ENCODE results near the gene PCBP4.
"Not testable (repeated sequence)": the region's sequence is repeated elsewhere in the genome, so short reads cannot be mapped to it uniquely, and the experiment has no call there.

The PCBP4 gene

DNA sequence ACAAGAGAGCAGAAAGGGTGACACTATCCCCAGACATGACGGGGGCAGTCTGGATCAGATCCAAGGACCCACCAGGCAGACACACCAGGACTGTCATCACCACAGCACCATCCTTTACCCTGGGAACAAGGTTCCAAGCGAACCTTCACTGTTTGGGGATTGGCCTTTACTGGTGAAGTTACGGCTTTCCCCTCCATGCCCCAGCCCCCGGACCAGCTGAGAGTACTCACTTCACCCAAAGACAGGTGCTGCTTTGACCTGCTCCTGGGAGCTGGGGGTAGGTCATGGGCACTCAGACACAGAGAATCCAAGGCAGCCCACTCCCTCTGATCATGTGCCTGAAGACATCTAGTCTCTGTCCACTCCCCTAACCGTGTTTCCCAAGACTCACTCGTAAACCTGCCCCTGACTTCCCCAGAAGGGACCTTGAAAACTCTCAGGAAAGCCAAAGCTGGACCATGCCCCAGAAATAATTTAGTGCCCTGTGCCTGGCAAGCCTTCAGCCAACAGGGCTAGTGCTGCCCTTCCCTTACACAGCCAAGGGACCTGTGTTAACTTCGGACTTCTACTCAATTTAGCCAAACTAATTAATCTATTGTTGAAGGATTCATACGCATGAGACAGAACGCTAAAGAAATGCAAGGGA is 28.4 kb downstream of the PCBP4 start:
- DNase-seq (ENCODE audit: low read depth) = no peak

DNA sequence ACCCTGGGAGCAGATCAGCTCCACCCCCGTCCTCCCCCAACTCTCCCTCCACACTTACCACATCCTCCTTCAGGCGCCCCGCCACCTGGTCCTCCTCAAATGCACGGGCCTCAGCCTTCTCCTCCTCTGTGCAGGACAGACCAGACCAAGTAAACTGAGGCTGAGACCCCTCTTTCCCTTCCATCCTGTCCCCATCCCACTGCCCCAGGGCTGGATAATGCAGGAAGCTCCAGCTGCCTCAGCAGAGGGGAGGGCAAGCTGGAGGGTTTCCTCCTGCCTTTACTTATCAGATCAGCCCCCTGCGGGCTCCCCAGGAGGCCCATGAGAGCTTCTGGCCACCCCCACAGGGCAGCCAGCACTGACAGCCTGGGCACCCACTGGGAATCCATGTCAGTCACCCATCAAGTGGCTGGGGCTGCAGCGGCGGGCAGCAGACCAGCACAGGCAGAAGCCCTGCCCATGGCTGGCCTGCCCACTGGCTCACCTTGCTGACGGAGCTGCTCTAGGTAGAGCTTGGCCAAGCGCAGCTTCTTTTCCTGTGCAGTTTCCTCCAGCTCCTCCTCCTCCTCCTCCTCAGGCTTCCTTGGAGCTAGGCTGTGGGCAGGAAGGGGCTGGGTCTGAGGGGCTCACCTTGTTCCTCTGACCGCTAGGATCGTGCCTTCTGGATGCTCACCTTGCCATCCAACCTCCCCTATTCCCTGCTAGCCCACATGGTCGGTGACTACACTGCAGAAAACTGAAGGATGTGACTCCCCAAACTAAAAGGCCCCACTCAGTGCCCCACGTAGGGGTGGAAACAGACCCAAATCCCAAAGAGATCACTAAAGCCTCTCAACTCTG is 29.4 kb downstream of the PCBP4 start:
- DNase-seq (ENCODE audit: low read depth) = no peak

DNA sequence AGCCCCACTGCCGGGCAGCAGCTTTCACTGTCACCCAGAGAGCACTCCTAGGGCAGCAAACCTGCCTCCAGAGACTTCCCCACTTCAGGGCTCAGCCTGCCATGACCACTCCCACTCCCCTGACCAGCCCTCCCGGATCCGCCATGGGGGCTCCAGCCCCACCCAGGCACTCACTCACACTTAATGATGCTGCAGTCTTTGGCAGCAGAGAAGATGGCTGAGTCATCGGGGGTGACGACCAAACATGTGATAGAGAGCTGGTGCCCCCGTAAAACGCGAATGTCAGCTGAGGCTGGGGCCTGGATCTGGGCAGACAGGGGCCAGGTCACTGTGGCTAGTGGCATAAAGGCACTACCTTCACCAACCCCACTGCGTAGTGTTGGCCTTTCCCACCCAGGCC is 30.2 kb downstream of the PCBP4 start:
- no peak for DNase-seq (ENCODE audit: low read depth)

DNA sequence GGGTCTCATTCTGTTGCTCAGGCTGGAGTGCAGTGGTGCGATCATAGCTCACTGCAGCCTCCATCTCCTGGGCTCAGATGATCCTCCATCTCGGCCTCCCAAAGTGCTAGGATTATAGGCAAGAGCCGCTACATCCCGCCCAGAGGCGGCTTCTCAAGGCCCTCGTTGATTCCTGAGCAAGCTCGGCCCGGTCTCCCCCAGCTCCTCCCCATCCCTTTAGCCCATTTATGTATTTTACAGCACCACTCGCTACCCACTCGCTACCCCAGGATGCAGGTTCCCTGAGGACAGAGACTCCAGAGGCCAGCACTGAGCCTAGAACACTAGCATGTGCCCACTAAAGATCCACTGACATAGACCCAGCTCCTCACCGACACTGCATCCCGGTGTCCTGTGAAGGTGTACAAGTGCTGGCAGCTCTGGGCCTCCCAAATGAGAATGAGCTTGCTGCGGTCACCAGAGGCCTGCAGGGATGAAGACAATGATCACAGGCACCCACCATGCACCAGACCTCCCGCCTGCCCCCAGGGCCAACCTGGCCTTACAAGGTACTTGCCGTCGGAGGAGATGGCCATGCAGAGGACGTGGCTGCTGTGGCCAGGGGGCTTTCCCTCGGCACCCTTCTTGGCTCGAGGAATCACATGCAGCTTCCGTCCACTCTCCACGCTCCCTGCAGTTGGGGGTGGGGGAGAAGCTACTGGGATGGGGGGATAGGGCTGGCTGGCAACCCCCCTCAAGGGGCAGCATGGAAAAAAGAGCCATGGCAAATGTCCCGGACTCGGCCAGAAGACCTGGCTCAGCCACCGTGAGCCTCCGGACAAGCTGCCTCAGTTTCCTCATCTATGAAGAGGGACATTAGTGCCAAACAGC is 31.1 kb downstream of the PCBP4 start:
- no peak for DNase-seq (ENCODE audit: low read depth)

DNA sequence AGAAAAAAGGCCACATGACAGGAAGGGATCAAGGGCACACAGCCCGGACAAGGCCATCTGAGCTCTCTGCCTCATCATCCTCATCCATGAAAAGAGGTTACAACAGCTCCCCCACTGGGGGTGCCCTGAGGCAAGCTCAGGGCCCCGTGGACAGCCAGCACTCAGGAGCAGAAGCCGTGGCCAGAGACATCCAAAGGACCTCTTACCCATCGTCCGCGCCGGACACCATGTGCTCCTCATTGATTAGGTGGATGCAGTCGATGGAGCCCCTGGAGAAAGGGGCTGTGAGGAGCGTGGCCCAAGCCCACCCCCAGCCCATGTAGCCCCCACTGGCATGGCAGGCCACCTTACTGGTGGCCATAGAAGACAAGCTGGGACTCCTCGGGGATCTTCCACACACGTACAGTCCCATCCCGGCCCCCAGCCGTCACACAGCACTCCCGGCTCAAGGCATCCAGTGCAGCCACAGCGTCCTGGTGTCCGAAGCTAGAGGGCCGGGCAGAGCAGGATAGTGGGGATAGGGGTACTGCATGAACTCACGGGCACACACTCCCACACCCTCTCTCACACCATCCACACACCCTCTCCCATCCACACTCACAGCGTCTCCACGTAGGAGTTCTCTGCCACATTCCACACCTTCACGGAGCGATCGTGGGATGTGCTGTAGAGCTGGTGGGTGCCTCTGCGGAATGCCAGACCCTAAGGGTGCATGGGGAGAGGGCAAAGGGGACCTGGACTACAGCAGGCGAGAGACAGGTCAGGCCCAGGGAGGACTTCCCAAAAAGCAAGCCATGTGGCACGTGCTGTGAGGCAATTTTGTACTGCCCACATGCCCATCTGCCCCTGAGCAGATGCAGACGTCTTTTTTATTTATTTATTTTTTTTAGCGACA is 32.0 kb downstream of the PCBP4 start:
- DNase-seq (ENCODE audit: low read depth) = no peak

DNA sequence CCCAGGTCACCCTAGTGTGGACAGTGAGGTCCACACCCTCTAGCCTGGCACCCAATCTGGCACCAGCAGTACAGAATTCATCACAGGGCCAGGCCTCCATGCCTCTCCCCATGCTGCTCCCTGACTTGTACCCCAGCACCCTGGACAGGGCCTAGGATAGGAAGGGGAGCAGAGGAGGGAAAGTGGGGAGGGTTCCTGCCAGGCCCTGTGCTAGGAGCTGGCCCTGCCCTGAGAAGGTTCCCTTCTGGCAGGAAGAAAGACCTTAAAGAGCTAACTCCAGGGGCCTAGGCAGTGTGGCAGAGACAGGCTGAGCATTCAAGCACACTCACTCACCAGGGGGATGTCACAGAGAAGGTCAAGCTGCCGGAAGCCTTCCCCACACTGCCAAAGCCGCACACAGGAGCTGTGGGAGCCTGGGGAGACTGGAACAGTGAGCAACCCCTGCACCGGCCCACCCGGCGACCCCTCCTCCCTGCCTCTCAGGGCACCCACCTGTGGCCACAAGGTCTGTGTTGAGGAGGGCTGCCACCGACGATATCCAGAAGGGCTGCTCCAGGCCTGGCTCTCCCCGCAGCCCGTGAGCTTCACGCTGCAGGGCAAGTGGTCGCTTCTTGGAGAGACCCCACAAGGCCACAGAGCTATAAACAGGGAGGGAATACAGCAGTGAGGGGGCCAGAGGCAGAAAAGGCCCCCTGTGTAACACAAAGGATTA is 33.0 kb downstream of the PCBP4 start:
- DNase-seq (ENCODE audit: low read depth) = no peak

DNA sequence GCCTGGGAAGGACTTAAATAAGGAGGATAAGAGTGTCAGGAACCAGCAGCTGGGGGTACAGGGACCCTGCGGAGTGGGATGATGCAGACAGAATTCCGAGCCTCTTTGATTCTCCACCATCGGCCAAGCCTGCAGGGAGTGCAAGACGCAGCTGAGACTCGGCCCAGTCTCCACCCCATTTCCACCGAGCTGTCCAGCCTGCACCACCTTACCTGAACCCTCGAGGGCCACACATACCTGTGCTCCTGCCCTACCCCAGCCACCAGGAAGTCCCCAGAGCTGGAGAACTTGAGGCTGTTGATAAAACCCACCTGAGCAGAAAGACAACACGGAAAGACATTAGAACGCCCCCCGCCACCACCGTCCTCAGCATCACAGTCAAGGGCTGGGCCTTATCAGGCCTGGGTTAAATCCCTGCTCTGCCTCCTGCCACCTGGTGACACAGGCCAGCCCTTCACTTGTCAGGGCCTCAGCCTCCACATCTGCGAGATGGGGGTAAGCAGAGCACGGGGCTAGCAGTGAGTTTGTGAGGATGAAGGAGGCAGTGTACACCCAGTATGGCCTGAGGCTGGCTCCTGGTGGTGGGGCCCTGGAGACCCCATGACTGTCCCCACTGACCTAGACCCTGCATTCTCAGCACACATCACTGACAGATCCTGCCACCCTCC is 33.6 kb downstream of the PCBP4 start:
- no peak for DNase-seq (ENCODE audit: low read depth)

DNA sequence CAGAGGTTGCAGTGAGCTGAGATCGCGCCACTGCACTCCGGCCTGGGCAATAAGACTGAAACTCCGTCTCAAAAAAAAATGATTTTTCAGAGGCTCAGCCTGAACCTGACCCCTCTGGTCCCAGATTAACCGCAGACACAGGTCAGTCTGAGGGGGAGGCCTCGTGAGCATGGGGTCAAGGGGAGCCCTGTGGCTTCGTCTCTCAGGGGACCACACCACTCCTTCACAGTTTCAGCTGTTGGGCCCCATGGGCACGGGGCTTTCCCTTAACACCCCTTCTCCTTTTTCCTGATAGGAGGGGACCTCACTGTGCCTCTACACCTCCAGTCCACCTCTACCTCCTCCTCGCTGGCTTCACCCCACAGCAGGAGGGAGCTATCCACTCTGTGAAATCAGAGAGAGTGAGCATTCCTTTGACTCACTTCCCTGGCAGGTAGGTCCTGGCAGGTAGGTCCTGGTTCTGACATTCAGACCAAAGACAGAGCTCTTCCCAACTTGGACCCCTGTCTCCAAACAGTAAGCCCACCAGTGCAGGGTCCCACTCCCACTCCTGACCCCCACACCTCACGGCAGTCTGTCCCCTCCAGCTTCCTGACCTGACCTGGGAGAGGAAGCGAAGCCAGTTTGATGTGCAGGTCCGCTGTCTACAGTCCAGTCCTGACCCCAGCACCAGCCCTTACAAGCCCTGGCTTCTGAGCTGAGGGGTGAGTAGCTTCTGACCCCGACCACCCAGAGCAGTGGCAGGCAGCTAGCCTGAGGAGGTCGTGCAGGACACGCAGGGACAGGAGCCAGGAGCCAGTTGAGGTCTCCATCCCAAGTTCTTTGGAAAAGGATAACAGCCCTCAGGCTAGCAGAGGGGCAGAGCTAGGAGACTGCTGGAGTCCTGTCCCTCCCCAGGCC is 34.5 kb downstream of the PCBP4 start:
- no peak for DNase-seq (ENCODE audit: low read depth)

DNA sequence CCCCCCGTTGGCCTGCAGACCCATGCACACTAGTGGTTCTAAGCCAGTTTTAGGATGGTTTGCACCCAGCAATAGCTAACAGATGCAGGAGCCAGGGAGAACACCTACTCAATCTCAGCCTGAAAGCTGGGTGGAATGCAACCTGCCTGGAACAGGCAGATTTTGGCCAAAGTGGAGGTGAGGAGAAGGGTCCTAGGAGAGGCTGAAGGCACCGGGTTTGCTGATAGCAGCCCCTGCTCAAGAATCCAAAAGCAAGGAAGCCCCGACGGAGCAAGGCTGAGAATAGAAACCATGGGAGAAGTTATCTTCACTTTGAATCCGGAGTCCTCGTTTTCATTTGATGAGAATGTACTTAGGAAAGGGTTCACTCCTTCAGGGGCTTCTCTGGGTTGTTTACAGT is 35.5 kb downstream of the PCBP4 start:
- DNase-seq (ENCODE audit: low read depth) = no peak

DNA sequence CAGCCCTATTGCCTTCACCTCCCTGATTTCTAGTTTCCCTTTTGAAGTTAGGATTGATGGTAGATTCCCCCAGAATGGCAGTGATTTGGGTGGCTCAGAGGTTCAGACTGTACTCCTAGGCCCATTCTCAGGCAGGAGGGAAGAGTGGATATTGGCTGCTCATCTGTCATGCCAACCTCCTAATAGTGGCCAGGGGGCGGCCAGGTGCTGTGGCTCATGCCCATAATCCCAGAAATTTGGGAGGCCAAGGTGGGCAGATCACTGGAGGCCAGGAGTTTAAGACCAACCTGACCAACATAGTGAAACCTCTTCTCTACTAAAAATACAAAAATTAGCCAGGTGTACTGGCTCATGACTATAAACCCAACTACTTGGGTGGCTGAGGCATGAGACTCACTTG is 36.8 kb downstream of the PCBP4 start:
- no peak for DNase-seq (ENCODE audit: low read depth)

DNA sequence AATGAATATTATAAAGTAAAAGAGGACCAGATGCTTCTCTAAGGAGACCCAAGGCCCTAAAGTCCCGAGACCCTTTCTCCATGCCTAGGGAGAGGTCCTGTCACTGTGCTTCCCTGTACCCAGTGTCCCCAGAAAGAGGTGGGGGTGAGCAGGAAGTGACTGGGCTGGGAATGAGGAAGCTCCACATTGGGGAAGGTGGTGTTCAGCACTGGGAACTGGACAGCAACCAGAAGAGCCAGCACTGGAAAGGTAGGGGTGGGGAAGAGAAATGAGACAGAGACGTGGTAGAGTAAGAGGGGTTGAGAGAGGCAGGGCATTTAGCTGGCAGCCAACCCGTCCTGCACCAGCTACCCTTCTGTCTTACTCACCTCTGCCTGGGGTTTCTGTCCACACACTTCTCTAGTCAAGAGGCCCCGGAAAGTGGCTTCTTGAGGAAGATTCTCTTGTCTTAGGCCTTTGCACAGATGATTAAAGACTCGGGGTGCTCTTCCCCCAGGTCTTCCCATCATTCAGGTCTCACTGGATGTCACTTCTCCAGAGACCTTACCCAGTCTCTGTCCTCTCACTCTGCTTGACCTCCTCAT is 37.7 kb downstream of the PCBP4 start:
- no peak for DNase-seq (ENCODE audit: low read depth)

DNA sequence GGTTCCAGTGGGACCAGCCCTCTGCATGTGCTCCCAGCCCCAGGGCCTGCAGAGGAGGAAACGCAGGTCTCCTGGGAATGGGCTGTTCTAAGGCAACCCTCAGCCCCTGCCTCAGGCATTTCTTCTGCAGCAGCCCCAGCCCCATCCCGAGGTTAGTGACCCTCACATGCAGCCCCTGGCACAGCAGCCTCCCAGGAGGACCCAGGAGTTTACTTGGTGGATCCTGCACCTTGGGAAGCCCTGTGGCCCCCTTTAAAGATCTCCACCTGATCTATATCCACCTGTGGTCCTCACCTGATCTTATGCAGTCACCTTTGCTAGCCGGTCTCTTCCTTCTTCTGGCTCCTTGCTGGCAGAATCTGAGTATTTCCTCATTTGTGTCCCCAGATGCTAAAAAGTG is 38.3 kb downstream of the PCBP4 start:
- DNase-seq (ENCODE audit: low read depth) = not testable (repeated sequence)

DNA sequence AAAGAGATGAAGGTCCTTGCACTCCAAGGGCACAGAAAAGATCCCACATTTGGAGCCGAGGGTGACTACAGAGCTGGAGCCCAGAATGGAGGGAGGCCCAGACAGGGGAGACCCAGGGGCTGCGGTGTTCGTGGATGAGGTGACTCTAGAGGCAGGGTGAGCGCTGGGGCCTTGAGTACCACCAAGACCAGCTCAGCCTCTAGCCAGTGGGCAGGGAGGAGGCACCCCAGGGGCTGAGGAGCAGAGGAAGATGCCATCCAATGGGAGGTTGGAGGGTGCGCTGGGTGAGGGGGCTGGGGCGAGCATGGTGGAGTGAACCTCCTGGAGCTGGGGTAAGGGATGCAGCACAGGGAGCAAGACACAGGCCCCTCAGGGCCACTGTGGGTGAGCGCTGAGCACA is 38.8 kb downstream of the PCBP4 start:
- DNase-seq (ENCODE audit: low read depth) = no peak

DNA sequence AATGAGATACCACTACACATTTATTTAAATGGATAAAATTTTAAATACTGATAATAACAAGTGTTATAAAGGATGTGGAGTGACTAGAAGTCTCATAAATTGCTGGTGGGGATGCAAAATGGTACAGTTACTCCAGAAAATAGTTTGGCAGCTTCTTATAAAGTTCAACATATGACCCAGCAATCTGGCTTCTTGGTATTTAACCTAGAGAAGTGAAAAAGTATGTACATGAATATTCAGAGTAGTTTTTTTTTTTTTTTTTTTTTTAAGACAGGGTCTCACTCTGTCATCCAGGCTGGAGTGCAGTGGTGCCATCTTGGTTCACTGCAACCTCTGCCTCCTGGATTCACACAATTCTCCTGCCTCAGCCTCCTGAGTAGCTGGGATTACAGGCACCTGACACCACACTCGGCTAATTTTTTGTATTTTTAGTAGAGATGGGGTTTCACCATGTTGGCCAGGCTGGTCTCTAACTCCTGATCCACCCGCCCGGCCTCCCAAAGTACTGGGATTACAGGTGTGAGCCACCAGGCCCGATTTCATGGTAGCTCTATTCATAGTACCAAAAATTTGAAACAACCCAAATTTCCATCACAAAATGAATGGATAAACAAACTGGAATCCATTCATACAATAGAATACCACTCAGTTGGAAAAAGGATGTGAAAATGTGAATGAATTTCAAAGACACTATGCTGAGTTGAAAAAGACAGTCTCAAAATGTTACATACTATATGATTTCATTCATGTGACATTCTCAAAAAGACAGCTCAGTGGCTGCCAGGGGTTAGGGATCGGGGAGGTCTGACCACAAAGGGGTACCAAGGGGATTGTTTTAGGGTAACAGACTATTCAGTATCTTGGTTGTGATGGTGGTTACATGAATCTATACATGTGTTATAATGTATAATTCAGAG is 39.9 kb downstream of the PCBP4 start:
- no peak for DNase-seq (ENCODE audit: low read depth)

DNA sequence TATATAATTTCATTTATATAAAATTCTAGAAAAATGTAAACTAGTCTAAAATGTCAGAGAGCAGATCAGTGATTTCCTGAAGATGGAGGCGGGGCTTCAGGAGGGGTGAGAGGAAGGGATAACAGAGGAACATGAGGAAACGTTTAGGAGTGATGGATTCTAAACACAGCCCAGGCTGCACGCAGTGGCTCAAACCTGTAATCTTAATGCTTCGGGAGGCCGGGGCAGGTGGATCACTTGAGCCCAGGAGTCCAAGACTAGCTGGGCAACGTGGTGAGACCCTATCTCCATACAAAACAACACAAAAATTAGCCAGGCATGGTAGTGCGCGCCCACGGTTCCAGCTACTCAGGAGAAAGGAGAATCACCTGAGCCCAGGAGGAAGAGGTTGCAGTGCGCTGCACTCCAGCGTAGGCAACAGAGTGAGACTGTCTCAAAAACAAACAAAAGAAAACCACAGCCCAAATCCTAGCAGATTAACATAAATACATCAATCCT is 46.1 kb downstream of the PCBP4 start:
- DNase-seq (ENCODE audit: low read depth) = no peak

DNA sequence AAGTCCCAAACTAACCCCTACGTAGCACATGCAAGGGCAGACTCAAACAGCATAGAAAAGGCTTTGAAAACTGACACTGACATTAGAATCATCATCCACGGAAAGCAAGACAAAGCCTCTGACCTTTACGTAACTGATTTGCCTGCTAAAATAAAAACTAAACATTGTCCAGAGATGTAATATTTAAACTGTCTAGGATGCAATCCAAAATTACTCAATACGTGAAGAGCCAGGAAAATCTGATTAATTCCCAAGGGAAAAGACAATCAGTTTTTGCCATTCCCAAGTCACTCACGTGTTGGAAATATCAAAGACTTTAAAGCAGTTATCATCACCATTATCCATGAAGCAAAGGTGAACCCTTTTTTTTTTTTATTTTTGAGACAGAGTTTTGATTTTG is 50.8 kb downstream of the PCBP4 start:
- DNase-seq (ENCODE audit: low read depth) = no peak

DNA sequence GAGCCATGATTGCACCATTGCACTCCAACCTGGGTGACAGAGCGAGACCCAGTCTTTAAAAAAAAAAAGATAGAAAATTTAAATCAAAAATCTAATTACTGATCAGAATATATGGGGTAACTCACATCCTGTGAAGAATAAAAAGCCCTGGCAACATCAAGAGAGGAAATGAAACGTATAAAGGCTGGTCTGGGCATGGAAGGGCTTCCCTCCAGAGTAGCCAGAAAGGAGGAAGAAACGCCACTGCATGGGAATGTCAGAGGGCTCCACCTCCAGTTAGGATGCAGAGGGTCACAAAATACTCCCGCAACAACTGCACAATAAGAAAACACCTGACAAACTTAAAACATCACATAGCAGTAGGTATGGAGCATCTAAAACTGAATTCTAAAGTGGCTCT is 59.2 kb downstream of the PCBP4 start:
- DNase-seq (ENCODE audit: low read depth) = no peak
